Keratinocyte (primary cell): Measurements from ENCODE around the gene CXCR2. TPM values are rescaled to one million over a fixed set of nuclear protein-coding genes. Genes with fewer than 3 reads are reported as not detected.

Experiments used
- DNase-seq: peaks from one replicate; pipeline ENCODE4 v3.0.0-alpha.2; 2011; ENCODE audit warnings: low read depth, missing footprints, low spot score
- FAIRE-seq: peaks from 2 replicates; lab custom pipeline; 2011; peaks lifted over from hg19 to GRCh38; lab: Jason Lieb, UNC
- H2AFZ ChIP-seq: 2 replicates; pipeline ENCODE4 v1.6.0; 2012; ENCODE audit warnings: low read length, control low read depth, inconsistent platforms; ENCODE audit not compliant: control insufficient read depth
- H3K27ac ChIP-seq: 2 replicates; pipeline ENCODE4 v1.5.1; 2011; ENCODE audit warnings: low read length; ENCODE audit not compliant: control insufficient read depth, insufficient read depth
- H3K27me3 ChIP-seq: 3 replicates; pipeline ENCODE4 v1.6.0; 2011; ENCODE audit warnings: low read length; ENCODE audit not compliant: control insufficient read depth, insufficient read depth; ENCODE audit errors: extremely low read depth
- H3K36me3 ChIP-seq, 2 experiments: 2 replicates in 1 of 2; 3 replicates in 1 of 2; pipeline ENCODE4 v1.5.1; 2011; ENCODE audit warnings: low read length in 2 of 2, mild to moderate bottlenecking in 1 of 2; ENCODE audit not compliant: control insufficient read depth in 2 of 2, insufficient read depth in 2 of 2; ENCODE audit errors: extremely low read depth in 1 of 2
- H3K4me1 ChIP-seq: 3 replicates; pipeline ENCODE4 v1.5.1; 2011; ENCODE audit warnings: low read length; ENCODE audit not compliant: control insufficient read depth, insufficient read depth; ENCODE audit errors: extremely low read depth
- H3K4me2 ChIP-seq: 3 replicates; pipeline ENCODE4 v1.6.0; 2011; ENCODE audit warnings: low read depth, low read length; ENCODE audit not compliant: control insufficient read depth, insufficient read depth; ENCODE audit errors: extremely low read depth
- H3K4me3 ChIP-seq, 3 experiments: fragments of 200-600 bp in 1 of 3; sonication (generic) in 1 of 3; 2 replicates in 2 of 3; 3 replicates in 1 of 3; pipeline ENCODE4 v1.5.1; 2011 to 2016; ENCODE audit warnings: low read length in 3 of 3, mild to moderate bottlenecking in 3 of 3, control low read depth in 2 of 3, inconsistent platforms in 1 of 3, low read depth in 1 of 3, mixed read lengths in 1 of 3, mixed run types in 1 of 3, moderate library complexity in 1 of 3; ENCODE audit not compliant: control insufficient read depth in 2 of 3, insufficient read depth in 2 of 3; ENCODE audit errors: extremely low read depth in 1 of 3
- H3K79me2 ChIP-seq: 2 replicates; pipeline ENCODE4 v1.6.0; 2012; ENCODE audit warnings: low read length; ENCODE audit not compliant: control insufficient read depth, insufficient read depth
- H3K9ac ChIP-seq: 3 replicates; pipeline ENCODE4 v1.6.0; 2011; ENCODE audit warnings: low read length; ENCODE audit not compliant: control insufficient read depth, insufficient read depth; ENCODE audit errors: extremely low read depth
- H3K9me1 ChIP-seq: 3 replicates; pipeline ENCODE4 v1.6.0; 2011; ENCODE audit warnings: low read length; ENCODE audit not compliant: control insufficient read depth, insufficient read depth; ENCODE audit errors: extremely low read depth
- H3K9me3 ChIP-seq: 2 replicates; pipeline ENCODE4 v1.5.1; 2012; ENCODE audit warnings: low read depth, low read length; ENCODE audit not compliant: control insufficient read depth
- H4K20me1 ChIP-seq: 3 replicates; pipeline ENCODE4 v1.6.0; 2011; ENCODE audit warnings: low read length; ENCODE audit not compliant: control insufficient read depth, insufficient read depth; ENCODE audit errors: extremely low read depth
- EZH2 ChIP-seq: IDR thresholded peaks from one replicate; pipeline ENCODE4 v1.6.1; 2012; ENCODE audit warnings: inconsistent platforms, mild to moderate bottlenecking, low read length, moderate library complexity
- dilution Hi-C: fragments of 300-500 bp; cut with MboI; formaldehyde crosslinking; loops from one replicate; pipeline ENCODE4 v1.7.0; 2020; ENCODE audit warnings: low sequenced_read_pairs; ENCODE audit not compliant: extremely low pct_ligation_motif_present
- polyA plus RNA-seq, 5 experiments: library from polyadenylated mRNA; depleted of rRNA in 3 of 5; stranded (reverse) in 3 of 5; stranded (forward) in 1 of 5; unstranded in 1 of 5; fragments of >200 nt; gene quantifications; 1 replicate in 1 of 5; 2 replicates in 3 of 5; 3 replicates in 1 of 5; pipeline versions ENCODE4 v1.2.1 to v1.2.3, GENCODE V29; 2011 to 2012; ENCODE audit warnings: missing spikeins in 2 of 5, low read depth in 1 of 5, low replicate concordance in 1 of 5
- TF ChIP-seq, protein P1 (sequence below), 3 experiments: IDR thresholded peaks in 1 of 3; conservative IDR thresholded peaks in 1 of 3; optimal IDR thresholded peaks in 1 of 3; 2 replicates in 2 of 3; 3 replicates in 1 of 3; pipeline versions ENCODE3 to v1.5.1; 2011; ENCODE audit warnings: low read length in 3 of 3, mild to moderate bottlenecking in 3 of 3, moderate library complexity in 2 of 3, control low read depth in 1 of 3, inconsistent platforms in 1 of 3; ENCODE audit not compliant: insufficient read depth in 2 of 3; ENCODE audit errors: extremely low read depth in 1 of 3

The CXCR2 gene
- polyA plus RNA-seq, 1 donor (not counting 4 experiments of a cell fraction or from before 2014, with no cell fraction given): 1.4 TPM

DNA sequence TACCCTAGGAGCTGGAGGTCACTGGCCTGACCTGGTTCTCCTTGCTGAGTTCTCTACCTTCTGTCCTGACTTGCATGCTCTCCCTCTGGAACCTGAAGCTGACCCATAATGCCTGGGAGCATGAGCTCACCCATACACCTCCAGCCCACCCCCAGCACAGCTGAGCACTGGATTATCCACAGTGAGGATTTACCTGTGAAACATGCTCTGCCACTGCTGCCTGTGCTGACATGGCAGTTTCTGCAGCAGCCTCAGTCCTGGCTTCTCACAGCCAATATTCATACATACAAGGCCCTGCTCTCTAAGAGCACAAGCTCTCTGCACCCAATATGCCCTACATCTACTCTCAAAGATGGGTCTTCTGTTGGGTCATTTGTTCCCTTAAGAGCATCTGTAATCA is 5.0 kb downstream of the CXCR2 start:
- no peak overlapping the region for H3K9ac ChIP-seq
- no peak overlapping the region for H2AFZ ChIP-seq
- no peak overlapping the region for H3K4me3 ChIP-seq
- H3K9me1 ChIP-seq: no peaks in the 10 kb centered on the region
- no peaks in the 10 kb centered on the region for H4K20me1 ChIP-seq
- dilution Hi-C loops: no loop called here
- no peak for TF ChIP-seq EZH2
- TF ChIP-seq, protein P1, sequence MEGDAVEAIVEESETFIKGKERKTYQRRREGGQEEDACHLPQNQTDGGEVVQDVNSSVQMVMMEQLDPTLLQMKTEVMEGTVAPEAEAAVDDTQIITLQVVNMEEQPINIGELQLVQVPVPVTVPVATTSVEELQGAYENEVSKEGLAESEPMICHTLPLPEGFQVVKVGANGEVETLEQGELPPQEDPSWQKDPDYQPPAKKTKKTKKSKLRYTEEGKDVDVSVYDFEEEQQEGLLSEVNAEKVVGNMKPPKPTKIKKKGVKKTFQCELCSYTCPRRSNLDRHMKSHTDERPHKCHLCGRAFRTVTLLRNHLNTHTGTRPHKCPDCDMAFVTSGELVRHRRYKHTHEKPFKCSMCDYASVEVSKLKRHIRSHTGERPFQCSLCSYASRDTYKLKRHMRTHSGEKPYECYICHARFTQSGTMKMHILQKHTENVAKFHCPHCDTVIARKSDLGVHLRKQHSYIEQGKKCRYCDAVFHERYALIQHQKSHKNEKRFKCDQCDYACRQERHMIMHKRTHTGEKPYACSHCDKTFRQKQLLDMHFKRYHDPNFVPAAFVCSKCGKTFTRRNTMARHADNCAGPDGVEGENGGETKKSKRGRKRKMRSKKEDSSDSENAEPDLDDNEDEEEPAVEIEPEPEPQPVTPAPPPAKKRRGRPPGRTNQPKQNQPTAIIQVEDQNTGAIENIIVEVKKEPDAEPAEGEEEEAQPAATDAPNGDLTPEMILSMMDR (optimal IDR thresholded peaks at IDR 0.05 in 1 of 3, IDR thresholded peaks at IDR 0.05 in 1 of 3, conservative IDR thresholded peaks at IDR 0.05 in 1 of 3; ENCODE audit: extremely low read depth in 1 of 3, insufficient read depth in 2 of 3, low read length in 3 of 3): no peak
- no peak overlapping the region for H3K4me2 ChIP-seq
- H3K4me1 ChIP-seq: peaks cover 22% of the 10 kb centered on the region
- H3K27me3 ChIP-seq: no peaks in the 10 kb centered on the region
- no peaks in the 10 kb centered on the region for H3K79me2 ChIP-seq
- no peaks in the 10 kb centered on the region for H3K36me3 ChIP-seq
- H3K9me3 ChIP-seq: no peaks in the 10 kb centered on the region
- no peak for FAIRE-seq
- no peak for DNase-seq
- no peak overlapping the region for H3K27ac ChIP-seq

DNA sequence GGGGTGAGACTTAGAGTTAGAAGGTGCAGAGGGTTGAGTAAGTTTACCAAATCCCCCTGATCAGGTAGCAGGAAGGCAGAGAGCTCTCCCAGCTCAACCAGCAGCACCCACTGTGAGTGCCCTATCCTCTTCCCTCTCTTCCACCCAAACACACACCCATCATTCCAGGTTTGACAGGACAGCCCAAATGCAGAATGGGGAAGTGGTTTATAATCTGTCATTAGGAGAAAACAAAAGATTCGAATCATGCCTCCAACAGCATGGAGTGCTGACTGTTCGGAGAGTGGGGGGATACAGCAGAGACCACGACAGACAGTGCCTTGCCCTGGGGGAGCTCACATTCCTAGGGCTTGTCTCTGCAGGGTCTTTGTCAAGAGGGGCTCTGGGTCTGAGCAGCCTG is 11.7 kb downstream of the CXCR2 start:
- Histone ChIP-seq H2AFZ (no peak overlapping the region), H3K36me3 (no peaks in the 10 kb centered on the region), H3K4me3 (no peak overlapping the region), H3K9me1 (no peaks in the 10 kb centered on the region), H4K20me1 (no peaks in the 10 kb centered on the region), H3K4me1 (no peaks in the 10 kb centered on the region), H3K9me3 (no peaks in the 10 kb centered on the region), H3K4me2 (no peak overlapping the region), H3K79me2 (no peaks in the 10 kb centered on the region), H3K27ac (no peak overlapping the region), H3K27me3 (peaks cover 2% of the 10 kb centered on the region), H3K9ac (no peak overlapping the region)
- dilution Hi-C loops: no loop called here
- DNase-seq (no peak), FAIRE-seq (no peak)
- TF ChIP-seq, protein P1 (optimal IDR thresholded peaks at IDR 0.05 in 1 of 3, IDR thresholded peaks at IDR 0.05 in 1 of 3, conservative IDR thresholded peaks at IDR 0.05 in 1 of 3; ENCODE audit: extremely low read depth in 1 of 3, insufficient read depth in 2 of 3, low read length in 3 of 3): no peak
- TF ChIP-seq EZH2: no peak
